SK-N-SH (cell line): ENCODE data around the gene GARIN6. TPM values are rescaled to one million over a fixed set of nuclear protein-coding genes. Genes with fewer than 3 reads are reported as not detected.

Experiments
- CTCF ChIA-PET: fragments of 300-600, 350-600 bp; formaldehyde crosslinking; extraction: SDS; loops from one replicate; lab custom pipeline; 2021; lab: Yijun Ruan, JAX
- POLR2A ChIA-PET: fragments of 350-600 bp; sonication (Branson Sonifier 250); formaldehyde crosslinking; extraction: SDS; loops from one replicate; lab custom pipeline; 2020; ENCODE audit warnings: antibody characterized with exemption, inconsistent platforms; lab: Yijun Ruan, JAX
- DNase-seq: peaks from one replicate; pipeline ENCODE4 v3.0.0; 2012
- H2AFZ ChIP-seq: fragments of 200-600 bp; sonication (generic); 2 replicates; pipeline ENCODE4 v1.8.1; 2016; ENCODE audit warnings: antibody characterized with exemption, mild to moderate bottlenecking, low read depth
- H3F3A ChIP-seq: fragments of 200-600 bp; sonication (generic); replicated peaks from 2 replicates; pipeline ENCODE3; 2016; ENCODE audit warnings: antibody characterized with exemption, mild to moderate bottlenecking; ENCODE audit not compliant: insufficient read depth
- H3K27ac ChIP-seq, 2 experiments: fragments of 200-500 bp in 1 of 2; fragments of 200-600 bp in 1 of 2; sonication (Bioruptor generic) in 1 of 2; sonication (generic), shearing (Covaris generic) in 1 of 2; 2 replicates each; pipeline versions ENCODE4 v1.5.1 to v1.6.1; 2014 to 2016; ENCODE audit warnings: low read depth in 2 of 2, inconsistent platforms in 1 of 2, low read length in 1 of 2, mild to moderate bottlenecking in 1 of 2, mixed read lengths in 1 of 2
- H3K27me3 ChIP-seq: fragments of 200-600 bp; sonication (generic), shearing (Covaris generic); 2 replicates; pipeline ENCODE4 v1.6.1; 2016; ENCODE audit warnings: mixed run types; ENCODE audit not compliant: insufficient read depth
- H3K36me3 ChIP-seq, 2 experiments: fragments of 200-500 bp in 1 of 2; fragments of 200-600 bp in 1 of 2; sonication (Bioruptor generic) in 1 of 2; sonication (generic) in 1 of 2; replicated peaks in 1 of 2; 2 replicates each; pipeline versions ENCODE3 to v1.5.1; 2014 to 2016; ENCODE audit warnings: low read length in 1 of 2, mild to moderate bottlenecking in 1 of 2; ENCODE audit not compliant: insufficient read depth in 2 of 2, control insufficient read depth in 1 of 2
- H3K4me1 ChIP-seq, 2 experiments: fragments of 200-500 bp in 1 of 2; fragments of 200-600 bp in 1 of 2; sonication (Bioruptor generic) in 1 of 2; sonication (generic), shearing (Covaris generic) in 1 of 2; 2 replicates each; pipeline versions ENCODE4 v1.5.1 to v1.6.1; 2014 to 2016; ENCODE audit warnings: low read depth in 1 of 2, low read length in 1 of 2, mixed run types in 1 of 2; ENCODE audit not compliant: insufficient read depth in 2 of 2, control insufficient read depth in 1 of 2
- H3K4me2 ChIP-seq: fragments of 200-600 bp; sonication (generic), shearing (Covaris generic); 2 replicates; pipeline ENCODE4 v1.6.1; 2017; ENCODE audit warnings: mixed run types
- H3K4me3 ChIP-seq, 2 experiments: fragments of 200-500 bp in 1 of 2; fragments of 200-600 bp in 1 of 2; sonication (Bioruptor generic) in 1 of 2; sonication (generic), shearing (Covaris generic) in 1 of 2; 2 replicates each; pipeline versions ENCODE4 v1.5.1 to v1.8.1; 2014 to 2016; ENCODE audit warnings: low read depth in 2 of 2, inconsistent platforms in 1 of 2, low read length in 1 of 2, mild to moderate bottlenecking in 1 of 2, mixed read lengths in 1 of 2, moderate library complexity in 1 of 2
- H3K79me2 ChIP-seq: fragments of 200-600 bp; sonication (generic); 2 replicates; pipeline ENCODE4 v1.8.1; 2017; ENCODE audit warnings: mild to moderate bottlenecking; ENCODE audit not compliant: insufficient read depth
- H3K9ac ChIP-seq: fragments of 200-600 bp; sonication (generic); 2 replicates; pipeline ENCODE4 v1.6.1; 2017; ENCODE audit warnings: mixed run types
- H3K9me2 ChIP-seq: fragments of 200-600 bp; sonication (generic); 2 replicates; pipeline ENCODE4 v1.6.1; 2017; ENCODE audit warnings: mixed run types
- H3K9me3 ChIP-seq: fragments of 200-600 bp; sonication (generic); 2 replicates; pipeline ENCODE4 v1.6.1; 2017; ENCODE audit warnings: mixed run types, mild to moderate bottlenecking, moderate library complexity
- H4K20me1 ChIP-seq: fragments of 200-600 bp; sonication (generic); 2 replicates; pipeline ENCODE4 v1.6.1; 2017; ENCODE audit warnings: mild to moderate bottlenecking, mixed run types; ENCODE audit not compliant: insufficient read depth
- EP300 ChIP-seq, 2 experiments: IDR thresholded peaks; 2 replicates each; pipeline versions ENCODE4 v1.4.0 to v1.6.1; 2012; ENCODE audit warnings: borderline replicate concordance in 1 of 2, low read depth in 1 of 2, low read length in 1 of 2
- FOSL2 ChIP-seq: IDR thresholded peaks from 2 replicates; pipeline ENCODE4 v1.4.0; 2012; ENCODE audit warnings: low read depth, mild to moderate bottlenecking, moderate library complexity, borderline replicate concordance
- FOXJ3 ChIP-seq: sonication (generic); formaldehyde crosslinking; IDR thresholded peaks from 2 replicates; pipeline ENCODE4 v1.5.1; 2020; ENCODE audit warnings: mild to moderate bottlenecking, missing genetic modification reagents
- GATA2 ChIP-seq: sonication (generic); formaldehyde crosslinking; IDR thresholded peaks from 2 replicates; pipeline ENCODE4 v1.5.0; 2020; ENCODE audit warnings: mild to moderate bottlenecking, missing genetic modification reagents
- JUND ChIP-seq: IDR thresholded peaks from 2 replicates; pipeline ENCODE4 v1.4.0; 2012
- MEF2A ChIP-seq: IDR thresholded peaks from 2 replicates; pipeline ENCODE4 v1.4.0; 2012; ENCODE audit warnings: low read depth, borderline replicate concordance
- NFIC ChIP-seq: IDR thresholded peaks from 2 replicates; pipeline ENCODE4 v1.4.0; 2012; ENCODE audit warnings: borderline replicate concordance
- POLR2AphosphoS5 ChIP-seq: IDR thresholded peaks from 2 replicates; pipeline ENCODE4 v1.6.1; 2012; ENCODE audit warnings: low read depth, low read length
- RCOR1 ChIP-seq: fragments of 150-350 bp; IDR thresholded peaks from 2 replicates; pipeline ENCODE4 v1.6.1; 2017; ENCODE audit warnings: antibody characterized with exemption, low read length
- REST ChIP-seq: IDR thresholded peaks from 2 replicates; pipeline ENCODE4 v1.6.1; 2012; ENCODE audit warnings: mild to moderate bottlenecking, low read depth, low read length, moderate library complexity
- RXRA ChIP-seq: IDR thresholded peaks from 2 replicates; pipeline ENCODE4 v1.4.0; 2012; ENCODE audit warnings: low read depth, mild to moderate bottlenecking, borderline replicate concordance
- TAF1 ChIP-seq: IDR thresholded peaks from 2 replicates; pipeline ENCODE4 v1.6.1; 2012; ENCODE audit warnings: low read depth, mild to moderate bottlenecking, low read length, moderate library complexity, borderline replicate concordance
- TCF12 ChIP-seq: IDR thresholded peaks from 2 replicates; pipeline ENCODE4 v1.4.0; 2012
- TEAD4 ChIP-seq: IDR thresholded peaks from 2 replicates; pipeline ENCODE4 v1.4.0; 2012; ENCODE audit warnings: mild to moderate bottlenecking, borderline replicate concordance; ENCODE audit not compliant: insufficient read depth
- USF2 ChIP-seq: fragments of 150-350 bp; IDR thresholded peaks from 2 replicates; pipeline ENCODE4 v1.6.1; 2017; ENCODE audit warnings: antibody characterized with exemption, low read length, low read depth, borderline replicate concordance
- YY1 ChIP-seq: IDR thresholded peaks from 2 replicates; pipeline ENCODE4 v1.4.0; 2012; ENCODE audit warnings: low read depth, mild to moderate bottlenecking
- WGBS: methylation state at CpG from one replicate; pipeline ENCODE4 v1.1.6; 2017; ENCODE audit warnings: low lambda C conversion rate; 5-methylcytosine and 5-hydroxymethylcytosine counted together
- polyA plus RNA-seq, 3 experiments: library from polyadenylated mRNA; depleted of rRNA; stranded (reverse); fragments of >200 nt; gene quantifications; 2 replicates each; pipeline ENCODE4 v1.2.3, GENCODE V29; 2012
- TF ChIP-seq, protein P1 (sequence below): IDR thresholded peaks from 2 replicates; pipeline ENCODE4 v1.4.0; 2012; ENCODE audit warnings: low read depth, borderline replicate concordance
- TF ChIP-seq, protein P2 (sequence below): IDR thresholded peaks from 2 replicates; pipeline ENCODE4 v1.4.0; 2012; ENCODE audit warnings: low read depth
- TF ChIP-seq, protein P3 (sequence below): fragments of 150-350 bp; IDR thresholded peaks from 2 replicates; pipeline ENCODE4 v1.6.1; 2016; ENCODE audit warnings: mild to moderate bottlenecking, low read depth, low read length

GARIN6 gene
- polyA plus RNA-seq, 1 of the 3 experiments (the other 2 are of a cell fraction): not detected

- Histone ChIP-seq H3K27ac (peak overlapping the region in 1 of 2 experiments; percentile 13; a peak in 1 of 4 replicates), H3F3A (peaks cover 5% of the 10 kb centered on the region), H3K4me3 (no peak overlapping the region), H3K4me2 (no peak overlapping the region), H3K9ac (no peak overlapping the region), H3K27me3 (no peaks in the 10 kb centered on the region), H4K20me1 (no peaks in the 10 kb centered on the region), H3K9me3 (peaks cover 5% of the 10 kb centered on the region; the same call in 1 of the 2 replicates), H3K9me2 (no peaks in the 10 kb centered on the region; the same call in 1 of the 2 replicates), H3K79me2 (no peaks in the 10 kb centered on the region), H2AFZ (no peak overlapping the region), H3K4me1 (no peaks in the 10 kb centered on the region), H3K36me3 (no peaks in the 10 kb centered on the region)
- POLR2A ChIA-PET: no interaction called here
- 57% methylated on average over 1 of the region's 1 CpG for WGBS
- TF ChIP-seq TCF12: peak; percentile 57; the same call in 1 of the 2 replicates
- TF ChIP-seq, protein P1, sequence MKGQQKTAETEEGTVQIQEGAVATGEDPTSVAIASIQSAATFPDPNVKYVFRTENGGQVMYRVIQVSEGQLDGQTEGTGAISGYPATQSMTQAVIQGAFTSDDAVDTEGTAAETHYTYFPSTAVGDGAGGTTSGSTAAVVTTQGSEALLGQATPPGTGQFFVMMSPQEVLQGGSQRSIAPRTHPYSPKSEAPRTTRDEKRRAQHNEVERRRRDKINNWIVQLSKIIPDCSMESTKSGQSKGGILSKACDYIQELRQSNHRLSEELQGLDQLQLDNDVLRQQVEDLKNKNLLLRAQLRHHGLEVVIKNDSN: no peak
- TF ChIP-seq RXRA: no peak
- TF ChIP-seq EP300 (IDR thresholded peaks at IDR 0.05; ENCODE audit: borderline replicate concordance in 1 of 2, low read depth in 1 of 2, low read length in 1 of 2): peak in 1 of 2 experiments; percentile 22; a peak in 1 of 4 replicates
- peak; percentile 68 for TF ChIP-seq JUND
- peak; percentile 30; the same call in 1 of the 2 replicates for TF ChIP-seq TEAD4
- TF ChIP-seq, protein P2, sequence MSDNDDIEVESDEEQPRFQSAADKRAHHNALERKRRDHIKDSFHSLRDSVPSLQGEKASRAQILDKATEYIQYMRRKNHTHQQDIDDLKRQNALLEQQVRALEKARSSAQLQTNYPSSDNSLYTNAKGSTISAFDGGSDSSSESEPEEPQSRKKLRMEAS: no peak
- peak; percentile 66; the same call in 1 of the 2 replicates for TF ChIP-seq FOSL2
- TF ChIP-seq, protein P3, sequence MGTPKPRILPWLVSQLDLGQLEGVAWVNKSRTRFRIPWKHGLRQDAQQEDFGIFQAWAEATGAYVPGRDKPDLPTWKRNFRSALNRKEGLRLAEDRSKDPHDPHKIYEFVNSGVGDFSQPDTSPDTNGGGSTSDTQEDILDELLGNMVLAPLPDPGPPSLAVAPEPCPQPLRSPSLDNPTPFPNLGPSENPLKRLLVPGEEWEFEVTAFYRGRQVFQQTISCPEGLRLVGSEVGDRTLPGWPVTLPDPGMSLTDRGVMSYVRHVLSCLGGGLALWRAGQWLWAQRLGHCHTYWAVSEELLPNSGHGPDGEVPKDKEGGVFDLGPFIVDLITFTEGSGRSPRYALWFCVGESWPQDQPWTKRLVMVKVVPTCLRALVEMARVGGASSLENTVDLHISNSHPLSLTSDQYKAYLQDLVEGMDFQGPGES: no peak
- CTCF ChIA-PET: no interaction called here
- no peak for DNase-seq
Observed at GRCh38 chr12:99670635-99671034, 23.1 kb downstream of the GARIN6 start.

- POLR2A ChIA-PET: no interaction called here
- Histone ChIP-seq H3K9me2 (no peaks in the 10 kb centered on the region), H3K9me3 (no peaks in the 10 kb centered on the region), H3K79me2 (no peaks in the 10 kb centered on the region), H3K36me3 (no peaks in the 10 kb centered on the region), H3K27ac (no peak overlapping the region), H3K4me1 (no peaks in the 10 kb centered on the region), H3K4me2 (no peak overlapping the region), H3K4me3 (no peak overlapping the region), H3K9ac (no peak overlapping the region), H4K20me1 (no peaks in the 10 kb centered on the region), H3K27me3 (no peaks in the 10 kb centered on the region), H3F3A (no peaks in the 10 kb centered on the region), H2AFZ (no peak overlapping the region)
- CTCF ChIA-PET: no interaction called here
- DNase-seq: no peak
- WGBS: 42% methylated on average over 2 of the region's 4 CpGs
- no peak for TF ChIP-seq USF2
- no peak for TF ChIP-seq FOXJ3 (CRISPR knock-in tag)
- no peak for TF ChIP-seq RCOR1
- no peak for TF ChIP-seq YY1
- TF ChIP-seq GATA2: no peak
- no peak for TF ChIP-seq NFIC
- TF ChIP-seq RXRA: no peak
- TF ChIP-seq POLR2AphosphoS5: no peak
- no peak for TF ChIP-seq TAF1
- TF ChIP-seq MEF2A: no peak
- TF ChIP-seq, protein P1: no peak
- TF ChIP-seq REST: no peak
Observed at GRCh38 chr12:99680276-99680675, 32.7 kb downstream of the GARIN6 start.
